NCI-H69 (cell line): Measurements from ENCODE around the gene MSANTD1.

Experiments used
- DNase-seq: peaks from one replicate; lab custom pipeline; 2025; lab: John Stamatoyannopoulos, UW

The MSANTD1 gene

DNA sequence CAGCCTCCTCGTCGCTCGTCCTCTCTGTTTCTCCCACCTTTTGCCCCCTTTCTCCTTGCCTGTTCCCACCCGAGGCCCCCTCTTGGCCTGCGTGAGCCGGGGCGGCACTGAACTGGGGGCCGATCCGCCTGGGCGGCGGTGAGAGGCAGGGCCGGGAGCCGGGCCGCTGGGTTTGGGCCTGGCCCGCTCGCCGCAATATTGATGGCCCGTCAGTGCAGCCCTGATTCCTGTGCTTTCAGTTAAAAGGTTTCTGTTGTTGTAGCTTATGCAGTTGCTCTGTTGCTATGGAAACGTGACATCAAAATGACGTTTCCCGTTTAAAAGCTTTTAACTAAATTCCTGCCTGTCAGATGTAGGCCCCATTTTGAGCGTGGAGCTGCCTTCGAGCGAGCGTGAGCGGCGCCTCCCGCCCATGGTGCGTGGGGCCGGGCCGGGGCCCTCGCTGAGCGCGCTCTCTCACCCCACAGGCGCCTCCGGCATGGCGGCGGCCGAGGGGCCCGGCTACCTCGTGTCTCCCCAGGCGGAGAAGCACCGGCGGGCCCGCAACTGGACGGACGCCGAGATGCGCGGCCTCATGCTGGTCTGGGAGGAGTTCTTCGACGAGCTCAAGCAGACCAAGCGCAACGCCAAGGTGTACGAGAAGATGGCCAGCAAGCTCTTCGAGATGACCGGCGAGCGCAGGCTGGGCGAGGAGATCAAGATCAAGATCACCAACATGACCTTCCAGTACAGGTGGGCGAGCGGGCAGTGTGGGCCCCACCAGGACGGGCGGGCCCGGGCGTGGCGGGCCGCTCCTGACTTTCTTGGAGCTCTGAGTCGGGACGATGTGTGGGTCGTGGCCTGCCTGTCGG is at the start of gene MSANTD1:
MSANTD1 (plus strand) TSS at position 349 of the 851 bp plus-strand sequence; CDS start at position 413, 64 bp downstream.
- DNase-seq: no peak

DNA sequence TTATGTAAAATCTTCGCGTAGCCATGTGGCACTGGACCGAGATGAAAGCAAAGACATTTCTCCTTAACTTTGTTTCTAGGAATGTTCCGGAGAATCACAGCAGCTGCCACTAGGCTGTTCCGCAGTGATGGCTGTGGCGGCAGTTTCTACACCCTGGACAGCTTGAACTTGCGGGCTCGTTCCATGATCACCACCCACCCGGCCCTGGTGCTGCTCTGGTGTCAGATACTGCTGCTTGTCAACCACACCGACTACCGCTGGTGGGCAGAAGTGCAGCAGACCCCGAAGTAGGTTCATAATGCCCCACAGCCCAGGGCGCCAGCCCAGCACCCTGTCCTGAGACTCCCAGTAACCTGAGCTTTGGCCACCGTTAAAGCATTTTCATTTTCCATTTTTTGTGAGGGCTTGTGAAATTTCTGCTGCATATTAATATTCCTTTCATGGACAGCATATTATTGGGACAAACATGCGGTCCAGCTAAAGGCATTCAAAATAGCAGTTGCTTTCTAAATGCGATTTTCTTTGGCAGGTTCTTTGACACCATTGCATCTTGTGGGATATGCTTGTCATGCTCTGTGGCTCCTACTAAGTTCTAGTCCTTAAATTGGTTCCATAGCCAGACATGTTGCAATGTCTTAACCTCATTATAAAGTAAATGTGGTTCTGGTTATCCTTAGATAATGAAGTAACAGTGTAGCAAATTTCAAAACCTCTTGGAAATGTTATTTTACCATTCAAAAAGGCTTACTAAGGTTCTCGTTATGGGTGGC is 49.1 kb upstream of the MSANTD1 start:
- DNase-seq: no peak

DNA sequence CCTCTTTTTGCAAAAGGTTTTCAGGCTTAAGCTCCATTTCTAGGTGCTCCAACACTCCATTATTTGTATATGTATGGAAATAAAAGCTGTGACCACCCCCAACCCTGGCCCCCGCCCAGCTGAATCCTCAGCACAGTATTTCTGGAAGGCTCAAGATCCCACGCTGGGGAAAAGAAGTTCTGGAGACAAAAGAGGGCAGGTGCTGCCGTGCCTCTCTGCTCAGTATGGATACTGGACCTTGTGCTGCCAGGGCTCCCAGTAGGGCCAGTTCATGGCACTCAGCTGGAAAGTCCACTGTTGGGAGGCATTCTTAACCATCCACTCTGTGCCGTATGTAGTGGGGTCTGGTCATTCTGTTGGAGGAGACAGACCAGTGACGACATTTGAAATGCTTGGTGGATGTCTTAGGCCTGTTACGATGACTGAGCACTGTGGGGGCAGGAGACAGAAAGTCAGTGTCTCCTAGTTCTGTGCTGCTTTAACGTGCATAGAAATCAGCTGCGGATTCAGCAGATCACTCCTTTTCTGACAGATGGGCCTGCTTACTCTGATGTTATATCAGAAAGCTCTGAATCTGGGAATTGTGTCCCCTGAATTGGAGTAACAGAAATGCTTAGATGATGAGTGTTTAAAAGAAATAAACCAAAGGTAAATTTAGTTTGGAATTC is 48.4 kb upstream of the MSANTD1 start:
- DNase-seq: no peak

- no peak for DNase-seq
These were observed 46.9 kb upstream of the MSANTD1 start for GRCh38 chr4:3201718-3202702.

GRCh38 chr4:3202836-3203820 is 45.8 kb upstream of the MSANTD1 start:
- DNase-seq: no peak

GRCh38 chr4:3203971-3204431 is 45.0 kb upstream of the MSANTD1 start:
- no peak for DNase-seq

DNA sequence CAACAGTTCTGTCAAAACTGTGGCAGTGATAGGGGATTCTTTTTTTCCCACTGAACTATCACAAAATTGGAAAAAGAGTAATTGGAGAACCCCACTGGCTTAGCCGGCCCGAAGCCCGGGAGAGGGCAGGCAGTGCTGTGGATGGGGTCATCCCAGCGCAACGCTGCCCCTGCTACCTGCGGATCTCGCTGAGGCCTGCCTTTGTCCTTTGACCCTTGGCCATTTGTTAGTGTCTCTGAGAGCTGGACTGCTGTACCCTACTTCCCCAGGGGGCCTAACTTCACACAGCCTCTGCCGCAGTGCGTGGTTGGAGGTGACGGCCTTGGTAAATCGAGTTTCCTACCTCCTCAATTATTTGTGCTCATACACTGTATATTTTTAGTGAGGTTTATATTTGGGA is 43.0 kb upstream of the MSANTD1 start:
- no peak for DNase-seq

GRCh38 chr4:3206439-3207100 is 42.4 kb upstream of the MSANTD1 start:
- no peak for DNase-seq

DNA sequence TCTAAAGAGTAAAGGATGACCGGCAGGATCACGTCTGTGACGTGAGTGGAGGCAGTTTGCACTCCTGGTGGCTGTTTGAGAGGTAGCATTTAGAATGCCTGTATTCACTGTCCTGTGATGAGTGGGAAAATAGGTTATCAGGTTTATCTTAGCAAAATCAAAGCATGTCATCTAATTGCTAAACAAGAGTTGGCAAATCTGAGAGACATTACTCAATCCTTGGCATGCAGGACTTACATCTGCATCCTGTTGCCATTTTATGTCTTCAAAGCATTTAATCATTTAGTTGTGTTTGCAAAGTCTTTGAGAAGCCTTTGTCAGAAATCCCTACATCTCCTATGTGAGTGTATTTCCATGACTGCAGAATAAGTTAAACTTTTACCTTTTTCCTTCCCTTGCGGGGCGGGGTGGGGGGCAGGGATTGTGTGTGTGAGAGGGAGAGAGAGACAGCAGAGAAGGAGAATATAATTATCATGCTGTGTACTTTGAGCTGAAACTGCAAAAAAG is 41.4 kb upstream of the MSANTD1 start:
- no peak for DNase-seq

- no peak for DNase-seq
These were observed 40.1 kb upstream of the MSANTD1 start for GRCh38 chr4:3208826-3209225.

- no peak for DNase-seq
These were observed 39.2 kb upstream of the MSANTD1 start for GRCh38 chr4:3209551-3210325.

DNA sequence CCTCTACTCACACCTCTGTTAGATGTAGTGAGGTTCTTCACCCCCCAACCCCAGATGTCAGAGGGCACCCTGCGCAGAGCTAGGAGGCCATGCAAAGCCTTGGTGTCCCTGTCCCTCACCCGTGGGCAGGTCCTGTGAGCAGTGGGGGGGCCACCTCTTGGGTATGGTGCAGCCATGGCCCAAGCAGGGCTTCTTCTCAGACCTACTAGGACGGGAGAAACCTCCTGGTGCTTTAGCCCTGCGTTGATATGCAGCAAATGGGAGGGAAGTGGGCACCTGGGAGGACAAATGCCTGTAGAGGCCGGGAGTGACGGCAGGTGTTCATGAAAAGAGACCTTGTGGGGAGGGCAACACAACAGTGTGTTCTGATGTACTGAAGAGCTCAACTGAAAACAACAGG is 38.5 kb upstream of the MSANTD1 start:
- DNase-seq: no peak

DNA sequence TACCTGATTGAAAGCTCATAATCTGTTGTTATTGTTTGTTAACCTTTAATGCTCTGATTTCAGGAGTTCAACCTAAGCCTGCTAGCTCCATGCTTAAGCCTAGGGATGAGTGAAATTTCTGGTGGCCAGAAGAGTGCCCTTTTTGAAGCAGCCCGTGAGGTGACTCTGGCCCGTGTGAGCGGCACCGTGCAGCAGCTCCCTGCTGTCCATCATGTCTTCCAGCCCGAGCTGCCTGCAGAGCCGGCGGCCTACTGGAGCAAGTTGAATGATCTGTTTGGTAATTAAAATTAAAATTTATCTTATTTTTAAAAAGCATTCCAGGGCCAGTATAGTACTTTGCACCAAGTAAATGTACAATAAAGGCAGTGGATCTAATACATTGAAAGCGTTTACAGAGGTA is 37.1 kb upstream of the MSANTD1 start:
- DNase-seq: no peak

DNA sequence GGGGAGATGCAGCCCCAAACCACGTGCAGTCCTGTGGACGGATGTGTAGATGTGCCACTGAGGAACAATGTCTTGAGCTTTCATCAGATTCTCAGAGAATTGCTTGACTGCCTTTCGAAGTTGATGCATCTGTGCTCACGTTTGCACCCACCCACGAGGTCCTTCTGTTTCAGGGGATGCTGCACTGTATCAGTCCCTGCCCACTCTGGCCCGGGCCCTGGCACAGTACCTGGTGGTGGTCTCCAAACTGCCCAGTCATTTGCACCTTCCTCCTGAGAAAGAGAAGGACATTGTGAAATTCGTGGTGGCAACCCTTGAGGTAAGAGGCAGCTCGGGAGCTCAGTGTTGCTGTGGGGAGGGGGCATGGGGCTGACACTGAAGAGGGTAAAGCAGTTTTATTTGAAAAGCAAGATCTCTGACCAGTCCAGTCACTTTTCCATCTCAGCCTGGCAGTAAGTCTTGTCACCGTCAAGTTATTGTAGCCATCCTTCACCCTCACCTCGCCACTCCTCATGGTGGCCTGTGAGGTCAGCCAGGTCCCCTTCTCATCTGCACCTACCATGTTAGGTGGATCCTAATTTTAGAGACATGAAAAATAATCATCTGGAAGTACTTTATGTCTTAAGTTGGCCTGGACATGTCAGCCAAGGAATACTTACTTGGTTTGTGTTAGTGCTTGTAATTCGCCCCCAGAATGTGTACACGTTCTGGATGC is 36.4 kb upstream of the MSANTD1 start:
- no peak for DNase-seq

DNA sequence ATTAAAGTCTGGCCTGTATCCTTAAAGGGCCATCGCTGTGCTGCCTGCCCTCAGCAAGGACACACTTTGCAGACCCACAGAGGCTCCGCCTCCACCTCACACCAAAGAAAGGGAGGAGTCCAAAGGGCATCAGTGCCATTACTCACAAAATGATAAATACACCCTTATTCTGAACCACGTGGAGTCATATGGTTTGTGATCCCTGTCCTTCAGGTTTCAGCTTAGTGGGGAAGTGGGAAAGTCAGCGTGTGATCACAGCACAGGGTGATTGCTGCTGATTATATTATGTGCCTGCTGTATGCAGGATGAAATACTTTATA is 35.9 kb upstream of the MSANTD1 start:
- no peak for DNase-seq

DNA sequence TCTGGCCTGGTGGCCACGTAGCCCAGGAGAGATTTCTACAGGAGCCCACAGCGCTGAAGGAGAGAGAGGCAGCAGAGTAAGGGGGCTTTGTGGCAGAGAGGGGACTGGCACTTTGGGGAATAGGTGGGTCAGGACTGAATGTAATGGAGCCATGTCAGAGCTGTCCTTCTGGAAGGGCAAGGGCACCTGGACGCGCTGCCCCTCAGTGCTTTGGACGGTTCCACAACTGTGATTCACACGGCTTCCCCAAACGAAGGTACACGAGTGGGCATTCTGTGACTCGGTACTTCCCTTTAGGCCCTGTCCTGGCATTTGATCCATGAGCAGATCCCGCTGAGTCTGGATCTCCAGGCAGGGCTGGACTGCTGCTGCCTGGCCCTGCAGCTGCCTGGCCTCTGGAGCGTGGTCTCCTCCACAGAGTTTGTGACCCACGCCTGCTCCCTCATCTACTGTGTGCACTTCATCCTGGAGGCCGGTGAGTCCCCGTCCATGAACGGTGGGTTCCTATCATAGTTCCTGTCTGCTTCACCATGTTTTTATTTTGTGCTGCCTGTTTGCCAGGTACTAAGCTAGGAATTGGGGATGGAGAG is 35.2 kb upstream of the MSANTD1 start:
- no peak for DNase-seq

DNA sequence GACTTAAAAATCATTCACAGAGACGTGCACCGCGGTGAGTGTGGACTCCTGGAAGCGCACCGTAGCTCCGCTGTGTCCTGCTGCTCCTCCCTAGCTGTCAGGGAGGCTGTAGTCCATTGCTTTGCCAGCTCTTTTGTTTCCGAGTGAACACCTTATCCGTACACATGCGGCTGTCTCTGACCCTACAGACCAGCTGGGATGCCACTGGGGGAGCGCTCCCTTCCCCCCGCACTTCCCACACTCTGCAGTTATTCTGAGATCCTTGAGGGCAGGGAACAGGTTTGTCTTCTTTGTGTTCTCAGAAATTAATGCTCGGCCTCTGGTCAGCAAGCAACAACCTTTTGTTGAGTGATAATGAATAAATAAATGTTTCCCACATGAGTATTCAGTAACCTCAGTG is 33.7 kb upstream of the MSANTD1 start:
- DNase-seq: no peak

DNA sequence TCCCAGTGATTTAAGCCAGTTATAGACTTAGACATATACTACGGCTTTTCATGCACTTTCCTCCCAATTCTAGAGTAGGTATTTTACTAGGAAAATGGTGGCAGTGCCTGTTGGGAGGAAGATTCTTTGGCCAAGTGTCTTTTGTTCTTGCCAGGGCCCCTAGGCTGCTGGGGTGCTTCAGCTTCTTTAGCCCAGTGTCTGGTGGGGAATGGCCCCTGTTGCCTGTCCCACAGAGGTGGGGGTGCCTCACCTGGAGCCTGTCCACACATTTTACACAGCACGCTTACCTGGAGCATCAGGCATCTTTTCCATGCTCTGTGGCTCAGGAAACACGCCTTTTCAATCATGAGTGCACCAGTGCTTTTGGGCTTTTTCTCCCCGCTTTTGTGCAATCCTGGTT is 33.2 kb upstream of the MSANTD1 start:
- DNase-seq: no peak
